Inflammatory macrophage (primary cell): ENCODE results near the gene ESR2.

Source experiments
- DNase-seq, 2 donors: peaks; one replicate each; pipeline ENCODE4 v3.0.0-alpha.2; 2020 to 2022

Gene ESR2

GRCh38 chr14:64265222-64265621, 28.9 kb downstream of the ESR2 start:
- peak in 1 of 2 donors; percentile 14 for DNase-seq

DNA sequence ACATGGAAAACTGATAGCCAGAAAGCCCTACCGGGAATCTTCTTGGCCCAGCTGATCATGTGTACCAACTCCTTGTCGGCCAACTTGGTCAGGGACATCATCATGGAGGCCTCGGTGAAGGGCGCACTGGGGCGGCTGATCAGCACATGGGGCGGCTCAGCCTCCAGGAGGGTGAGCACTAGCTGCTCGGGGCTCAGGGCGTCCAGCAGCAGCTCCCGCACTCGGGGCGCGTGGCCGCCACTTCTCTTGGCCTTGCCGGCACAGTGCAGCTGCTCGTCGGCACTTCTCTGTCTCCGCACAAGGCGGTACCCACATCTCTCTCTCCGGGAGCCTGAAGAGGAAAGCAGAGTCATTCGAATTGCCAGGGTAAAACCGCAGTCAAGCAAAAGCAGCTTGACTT, 33.8 kb downstream of the ESR2 start:
- DNase-seq = no peak

- DNase-seq = no peak
Observed at GRCh38 chr14:64255756-64256155, 38.4 kb downstream of the ESR2 start.

DNA sequence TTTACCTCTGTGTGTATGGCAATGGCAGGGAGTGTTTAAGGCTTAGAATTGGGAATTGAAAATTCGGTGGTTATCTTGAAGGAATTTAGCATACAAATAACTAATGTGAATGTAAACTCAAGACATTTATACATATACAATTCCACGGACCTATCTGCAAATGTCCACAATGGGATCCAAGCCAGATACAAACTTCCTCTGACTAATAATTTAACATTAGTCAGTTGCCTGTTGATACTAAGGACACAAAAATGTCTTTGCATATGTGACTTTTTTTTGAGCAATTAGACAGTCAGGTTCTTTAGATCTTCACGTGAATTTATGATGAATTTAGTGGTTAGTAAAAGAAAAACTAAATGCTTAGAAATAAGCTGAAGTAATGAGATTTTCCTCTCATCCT, 40.5 kb downstream of the ESR2 start:
- no peak for DNase-seq

DNA sequence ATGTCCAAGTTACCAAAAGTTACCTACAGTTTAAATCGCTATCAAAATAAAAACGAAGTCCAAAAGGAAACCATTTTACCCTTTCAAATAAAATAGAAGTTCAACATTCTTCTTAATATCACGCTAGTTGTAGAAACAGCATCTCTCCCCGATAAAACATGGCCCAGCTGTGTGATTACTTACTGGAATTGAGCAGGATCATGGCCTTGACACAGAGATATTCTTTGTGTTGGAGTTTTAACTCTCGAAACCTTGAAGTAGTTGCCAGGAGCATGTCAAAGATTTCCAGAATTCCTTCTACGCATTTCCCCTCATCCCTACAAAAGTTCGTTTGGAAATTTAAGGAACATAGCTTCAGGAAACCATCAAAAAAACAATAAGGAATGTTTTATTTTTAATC, 44.8 kb downstream of the ESR2 start:
- no peak for DNase-seq

GRCh38 chr14:64248689-64249088, 45.5 kb downstream of the ESR2 start:
- DNase-seq = no peak

DNA sequence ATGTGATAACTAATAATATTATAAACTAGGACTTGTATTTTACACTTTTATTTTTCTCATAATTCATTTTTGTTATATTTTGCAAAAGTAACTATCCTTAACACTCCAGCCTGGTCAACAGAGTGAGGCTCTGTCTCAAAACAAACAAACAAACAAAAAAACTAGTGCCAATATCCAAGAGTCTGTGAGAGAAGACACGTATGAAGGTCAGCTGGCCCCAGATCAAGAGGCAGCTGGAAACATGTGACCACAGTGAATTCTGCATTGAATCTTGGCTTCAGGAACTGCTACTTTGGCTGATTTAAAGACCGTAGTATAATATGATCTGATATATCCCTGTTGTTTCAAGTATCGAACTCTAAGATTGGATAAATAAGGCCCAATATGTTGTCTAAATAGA, 47.0 kb downstream of the ESR2 start:
- no peak for DNase-seq

GRCh38 chr14:64246688-64247087, 47.5 kb downstream of the ESR2 start:
- no peak for DNase-seq

GRCh38 chr14:64245491-64245890, 48.7 kb downstream of the ESR2 start:
- DNase-seq = no peak

DNA sequence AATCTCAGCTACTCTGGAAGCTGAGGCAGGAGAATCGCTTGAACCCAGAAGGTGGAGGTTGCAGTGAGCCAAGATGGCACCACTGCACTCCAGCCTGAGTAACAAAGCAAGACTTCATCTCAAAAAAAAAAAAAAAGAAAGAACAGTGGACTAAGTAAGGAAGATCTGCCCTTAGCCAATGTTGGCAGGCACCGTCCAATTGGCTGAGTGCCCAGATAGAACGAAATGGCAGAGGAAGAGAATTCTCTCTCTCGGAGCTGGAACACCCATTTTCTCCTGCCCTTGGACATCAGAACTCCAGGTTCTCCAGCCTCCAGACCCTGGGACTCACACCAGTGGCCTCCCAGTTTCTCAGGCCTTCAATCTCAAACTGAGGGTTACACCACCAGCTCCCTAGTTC, 49.9 kb downstream of the ESR2 start:
- DNase-seq = no peak

GRCh38 chr14:64238631-64239030, 55.5 kb downstream of the ESR2 start:
- no peak for DNase-seq

DNA sequence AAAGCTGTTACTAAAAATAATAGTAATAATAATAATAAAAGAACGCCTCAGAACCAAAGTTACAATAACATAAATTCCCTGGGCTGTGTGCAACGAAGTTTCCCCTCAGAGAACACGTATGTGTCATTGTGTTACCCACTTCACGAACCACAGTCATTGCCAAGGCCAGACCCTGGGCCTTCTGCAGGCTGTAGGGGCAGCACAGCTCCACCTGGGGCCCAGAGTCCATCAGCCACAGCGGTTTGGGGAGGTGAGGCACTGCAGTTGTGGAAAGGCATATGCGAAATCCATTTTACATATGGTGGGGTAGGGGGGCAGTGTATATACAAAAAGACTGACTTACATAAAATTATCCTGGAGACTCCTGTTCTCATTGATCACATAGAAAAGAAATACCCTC, 56.1 kb downstream of the ESR2 start:
- DNase-seq = no peak

- no peak for DNase-seq
Observed at GRCh38 chr14:64235652-64236640, 58.2 kb downstream of the ESR2 start.

GRCh38 chr14:64234877-64235651, 59.1 kb downstream of the ESR2 start:
- no peak for DNase-seq

- no peak for DNase-seq
Observed at GRCh38 chr14:64233531-64234190, 60.5 kb downstream of the ESR2 start.

DNA sequence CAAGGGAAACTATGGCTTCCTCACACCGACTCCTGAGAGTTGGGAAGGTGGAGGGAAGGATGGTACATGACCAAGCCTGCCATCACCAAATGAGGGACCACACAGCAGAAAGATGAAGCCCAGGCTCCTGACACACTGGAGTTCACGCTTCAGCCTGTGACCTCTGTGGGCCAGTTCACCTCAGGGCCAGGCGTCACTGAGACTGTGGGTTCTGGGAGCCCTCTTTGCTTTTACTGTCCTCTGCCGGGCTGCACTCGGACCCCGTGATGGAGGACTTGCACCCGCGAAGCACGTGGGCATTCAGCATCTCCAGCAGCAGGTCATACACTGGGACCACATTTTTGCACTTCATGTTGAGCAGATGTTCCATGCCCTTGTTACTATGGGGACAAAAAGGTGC, 61.2 kb downstream of the ESR2 start:
- no peak for DNase-seq

- no peak for DNase-seq
Observed at GRCh38 chr14:64232095-64232838, 61.9 kb downstream of the ESR2 start.

- DNase-seq = no peak
Observed at GRCh38 chr14:64229489-64229888, 64.7 kb downstream of the ESR2 start.

- no peak for DNase-seq
Observed at GRCh38 chr14:64227856-64228255, 66.3 kb downstream of the ESR2 start.

DNA sequence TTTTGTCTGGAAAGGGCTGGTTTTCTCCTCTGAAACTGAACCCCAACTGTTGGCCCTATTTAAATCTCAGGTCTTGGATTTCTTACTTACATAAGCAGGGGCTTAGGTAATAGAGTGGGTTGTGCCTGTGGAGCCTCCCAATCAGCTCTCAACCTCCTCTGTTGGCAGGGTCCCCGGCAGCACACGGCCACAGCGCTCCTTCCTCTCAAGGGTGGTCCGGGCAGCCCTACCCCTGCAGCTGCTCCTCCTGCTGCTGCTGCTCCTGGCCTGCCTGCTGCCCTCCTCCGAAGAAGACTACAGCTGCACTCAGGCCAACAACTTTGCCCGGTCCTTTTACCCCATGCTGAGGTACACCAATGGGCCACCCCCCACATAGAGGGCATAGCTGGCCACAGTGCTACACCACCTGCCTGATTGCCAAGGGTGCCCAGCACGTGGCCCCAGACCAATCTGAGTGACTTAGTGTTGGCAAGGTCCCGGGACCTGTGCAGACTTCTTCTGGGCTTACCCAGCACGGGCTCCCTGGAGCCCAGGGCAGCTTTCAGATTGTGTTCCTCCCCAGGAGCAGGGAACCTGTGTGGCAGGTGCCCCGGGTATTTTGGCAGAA, 68.9 kb downstream of the ESR2 start:
- no peak for DNase-seq

DNA sequence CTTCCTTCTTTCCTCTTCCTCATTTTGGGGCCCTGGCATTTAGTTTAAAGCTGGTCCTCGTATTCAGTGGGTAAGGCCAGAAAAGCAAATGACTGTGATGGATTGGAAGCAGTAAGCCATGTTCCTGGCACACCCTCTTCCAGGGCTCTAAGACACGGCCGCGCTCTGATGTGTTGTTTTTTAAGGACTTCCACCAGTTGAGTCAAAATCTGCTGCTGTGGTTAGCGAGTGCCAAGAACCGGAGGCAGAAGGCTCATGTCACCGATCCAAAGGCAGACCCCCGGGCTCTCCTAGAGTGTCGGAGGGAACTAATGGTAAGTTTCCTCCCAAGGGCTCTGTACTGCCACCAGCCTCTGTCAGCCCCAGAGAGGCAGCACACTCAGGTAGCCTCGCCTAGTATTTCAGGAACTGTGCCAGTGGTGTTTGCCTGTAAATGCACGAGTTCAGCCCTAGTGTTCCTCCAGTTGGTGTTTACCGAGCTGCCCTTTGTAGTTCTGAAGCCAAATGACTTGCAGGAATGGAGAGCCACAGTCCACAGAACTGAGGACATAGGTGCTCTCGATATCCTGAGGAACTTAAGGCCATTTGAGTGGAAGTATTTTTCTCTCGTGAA, 72.7 kb downstream of the ESR2 start:
- DNase-seq = no peak

DNA sequence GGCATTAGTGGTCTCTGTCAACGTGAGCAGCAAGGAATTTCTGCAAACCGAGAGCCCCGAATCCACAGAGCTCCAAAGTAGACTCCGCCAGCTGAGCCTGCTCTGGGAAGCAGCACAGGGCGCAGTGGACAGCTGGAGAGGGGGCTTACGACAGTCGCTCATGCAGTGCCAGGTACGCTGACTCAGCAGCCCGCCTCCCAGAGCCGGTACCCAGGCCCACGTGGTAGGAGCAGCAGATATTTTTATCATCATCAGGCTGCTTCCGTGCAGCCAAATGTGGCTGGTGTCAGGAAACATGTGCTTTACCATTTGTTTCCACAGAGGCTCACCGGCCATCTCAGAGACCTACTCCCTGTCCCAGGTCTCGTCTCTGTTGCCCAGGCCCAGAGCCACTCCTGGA, 73.7 kb downstream of the ESR2 start:
- no peak for DNase-seq
